ENCODE results near the gene IQCM.
A peak's percentile ranks its signal among the peaks of the same experiment; 100 is the strongest.

The IQCM gene

DNA sequence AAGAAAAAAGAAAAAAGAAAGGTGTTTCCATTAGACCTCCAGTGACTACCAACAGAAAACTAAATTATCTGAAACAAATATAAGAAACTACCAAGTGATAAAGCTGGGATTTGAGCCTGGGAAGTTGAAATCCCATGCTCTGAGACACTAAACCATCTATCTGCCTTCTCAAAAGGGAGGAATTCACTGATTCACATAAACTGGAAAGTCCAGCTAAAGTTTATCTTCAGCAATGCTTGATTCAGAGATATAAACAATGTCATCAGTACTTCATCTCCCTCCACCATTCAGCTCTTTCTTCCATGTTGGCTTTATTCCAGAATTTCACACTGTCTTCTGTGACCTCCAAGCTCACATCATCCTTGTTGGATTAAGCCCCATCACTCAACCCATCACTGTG, 96.3 kb downstream of the IQCM start:
- Histone ChIP-seq H4K91ac (ENCODE audit: low read length) (no peak overlapping the region), H3K14ac (ENCODE audit: low read length in 2 of 2) (no peak overlapping the region), H2BK15ac (ENCODE audit: low read depth, poor library complexity, severe bottlenecking) (no peak overlapping the region), H3K23ac (ENCODE audit: low read length in 2 of 2) (no peak overlapping the region), H3K4ac (ENCODE audit: low read depth in 1 of 2, low read length in 2 of 2) (no peak overlapping the region), H2BK12ac (ENCODE audit: low read length in 2 of 2) (no peak overlapping the region), H4K8ac (ENCODE audit: low read length) (no peak overlapping the region), H2BK5ac (ENCODE audit: low read depth, low read length, poor library complexity, severe bottlenecking) (no peak overlapping the region), H2AFZ (ENCODE audit: low read depth, low read length) (no peak overlapping the region), H3K4me1 (ENCODE audit: control insufficient read depth, insufficient read depth, low read depth, low read length) (peaks cover 5% of the 10 kb centered on the region), H3K27me3 (ENCODE audit: control insufficient read depth in 1 of 2, insufficient read depth in 1 of 2, low read length in 2 of 2) (no peaks in the 10 kb centered on the region), H3K79me1 (replicated peaks; ENCODE audit: low read length, poor library complexity, severe bottlenecking) (no peaks in the 10 kb centered on the region), H3K18ac (ENCODE audit: low read depth in 1 of 2, low read length in 2 of 2) (no peak overlapping the region), H2BK120ac (ENCODE audit: low read depth, low read length) (no peak overlapping the region), H3K9me3 (ENCODE audit: control insufficient read depth, low read length) (no peaks in the 10 kb centered on the region), H3K27ac (ENCODE audit: low read length, poor library complexity, severe bottlenecking) (no peak overlapping the region), H3K9ac (ENCODE audit: low read length) (no peak overlapping the region), H3K36me3 (ENCODE audit: control insufficient read depth in 1 of 2, insufficient read depth in 2 of 2, low read depth in 1 of 2, low read length in 2 of 2) (no peaks in the 10 kb centered on the region), H2AK5ac (ENCODE audit: low read length, severe bottlenecking) (no peak overlapping the region), H3K4me2 (ENCODE audit: low read length, poor library complexity, severe bottlenecking) (no peak overlapping the region), H3K4me3 (ENCODE audit: insufficient read depth in 1 of 2, low read depth in 1 of 2, low read length in 2 of 2) (no peak overlapping the region)
- peak; percentile 6 for DNase-seq

DNA sequence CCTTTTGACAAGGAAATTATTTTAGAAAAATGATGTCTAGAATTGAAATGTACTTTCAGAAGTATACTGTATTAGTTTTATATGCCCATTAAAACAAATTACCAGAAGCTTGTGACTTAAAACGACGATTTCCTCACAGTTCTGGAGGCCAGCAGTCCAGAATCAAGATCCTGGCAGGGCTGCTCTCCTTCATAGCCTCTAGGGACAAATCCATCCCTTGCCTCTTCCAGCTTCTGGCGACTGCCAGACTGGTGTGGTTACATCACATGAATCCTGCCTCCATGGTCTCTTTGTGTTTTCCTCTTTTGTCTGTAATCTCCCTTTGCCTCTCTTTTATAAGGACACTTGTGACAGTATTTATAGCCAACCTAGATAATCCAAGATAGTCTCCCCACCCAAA, 97.1 kb downstream of the IQCM start:
- Histone ChIP-seq H3K4me2 (ENCODE audit: low read length, poor library complexity, severe bottlenecking) (no peak overlapping the region), H2AFZ (ENCODE audit: low read depth, low read length) (no peak overlapping the region), H3K4me1 (ENCODE audit: control insufficient read depth, insufficient read depth, low read depth, low read length) (peaks cover 5% of the 10 kb centered on the region), H3K18ac (ENCODE audit: low read depth in 1 of 2, low read length in 2 of 2) (no peak overlapping the region), H3K14ac (ENCODE audit: low read length in 2 of 2) (no peak overlapping the region), H3K23ac (ENCODE audit: low read length in 2 of 2) (no peak overlapping the region), H3K27me3 (ENCODE audit: control insufficient read depth in 1 of 2, insufficient read depth in 1 of 2, low read length in 2 of 2) (no peaks in the 10 kb centered on the region), H3K4me3 (ENCODE audit: insufficient read depth in 1 of 2, low read depth in 1 of 2, low read length in 2 of 2) (no peak overlapping the region), H2AK5ac (ENCODE audit: low read length, severe bottlenecking) (no peak overlapping the region), H2BK12ac (ENCODE audit: low read length in 2 of 2) (no peak overlapping the region), H2BK5ac (ENCODE audit: low read depth, low read length, poor library complexity, severe bottlenecking) (no peak overlapping the region), H3K9ac (ENCODE audit: low read length) (no peak overlapping the region), H2BK120ac (ENCODE audit: low read depth, low read length) (no peak overlapping the region), H4K8ac (ENCODE audit: low read length) (no peak overlapping the region), H3K9me3 (ENCODE audit: control insufficient read depth, low read length) (no peaks in the 10 kb centered on the region), H3K36me3 (ENCODE audit: control insufficient read depth in 1 of 2, insufficient read depth in 2 of 2, low read depth in 1 of 2, low read length in 2 of 2) (no peaks in the 10 kb centered on the region), H3K79me1 (replicated peaks; ENCODE audit: low read length, poor library complexity, severe bottlenecking) (no peaks in the 10 kb centered on the region), H4K91ac (ENCODE audit: low read length) (no peak overlapping the region), H3K27ac (ENCODE audit: low read length, poor library complexity, severe bottlenecking) (no peak overlapping the region), H3K4ac (ENCODE audit: low read depth in 1 of 2, low read length in 2 of 2) (no peak overlapping the region), H2BK15ac (ENCODE audit: low read depth, poor library complexity, severe bottlenecking) (no peak overlapping the region)
- WGBS: 83% methylated on average over 3 of the region's 3 CpGs
- DNase-seq: no peak

- H3K14ac ChIP-seq (ENCODE audit: low read length in 2 of 2): no peak overlapping the region
- 86% methylated on average over 1 of the region's 1 CpG for WGBS
- no peak overlapping the region for H3K27ac ChIP-seq (ENCODE audit: low read length, poor library complexity, severe bottlenecking)
Measured at GRCh38 chr4:149716728-149717127, 98.9 kb downstream of the IQCM start.

DNA sequence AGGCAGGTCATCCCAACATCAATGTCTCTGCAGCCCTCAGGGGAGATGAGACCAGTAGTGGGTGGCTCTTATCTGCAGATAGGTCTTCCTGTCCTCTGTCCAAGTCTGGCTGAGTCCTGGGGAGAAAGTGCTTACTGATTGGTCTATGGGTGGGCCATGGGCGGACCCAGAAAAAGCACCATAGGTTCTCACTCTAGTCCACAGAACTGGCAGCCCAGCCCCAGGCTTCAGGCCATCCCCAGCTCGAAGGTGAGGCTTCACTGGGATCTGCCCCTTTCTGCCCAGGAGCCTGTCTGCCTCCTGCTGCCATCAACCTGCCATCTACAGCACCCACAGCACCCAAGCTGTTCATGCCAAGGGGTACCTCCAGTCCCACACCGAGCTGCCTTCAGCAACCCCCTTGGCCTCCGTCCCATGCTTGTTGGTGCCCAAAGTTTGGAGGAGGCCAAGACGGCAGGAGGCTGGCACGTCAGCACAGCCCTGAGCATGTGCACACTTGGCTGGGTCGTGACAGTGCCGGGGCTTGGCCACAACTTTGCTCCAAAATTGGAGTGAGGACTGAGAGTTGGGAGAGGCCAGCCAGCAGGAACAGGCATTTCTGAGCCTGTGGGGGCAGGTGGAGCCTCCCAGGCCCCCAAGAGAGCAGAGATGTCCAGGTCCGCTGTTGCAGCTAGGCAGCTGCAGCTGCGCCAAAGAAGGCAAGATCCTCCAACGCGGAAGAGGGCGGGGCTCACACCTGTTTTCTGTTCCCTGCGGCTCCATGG, 99.6 kb downstream of the IQCM start:
- Histone ChIP-seq H2BK15ac (ENCODE audit: low read depth, poor library complexity, severe bottlenecking) (no peak overlapping the region), H2BK120ac (ENCODE audit: low read depth, low read length) (no peak overlapping the region), H3K79me1 (replicated peaks; ENCODE audit: low read length, poor library complexity, severe bottlenecking) (no peaks in the 10 kb centered on the region), H4K8ac (ENCODE audit: low read length) (no peak overlapping the region), H2BK12ac (ENCODE audit: low read length in 2 of 2) (no peak overlapping the region), H3K36me3 (ENCODE audit: control insufficient read depth in 1 of 2, insufficient read depth in 2 of 2, low read depth in 1 of 2, low read length in 2 of 2) (no peaks in the 10 kb centered on the region), H3K4me2 (ENCODE audit: low read length, poor library complexity, severe bottlenecking) (no peak overlapping the region), H2AK5ac (ENCODE audit: low read length, severe bottlenecking) (no peak overlapping the region), H3K4me1 (ENCODE audit: control insufficient read depth, insufficient read depth, low read depth, low read length) (peaks cover 5% of the 10 kb centered on the region), H3K9ac (ENCODE audit: low read length) (no peak overlapping the region), H3K14ac (ENCODE audit: low read length in 2 of 2) (no peak overlapping the region), H3K27me3 (ENCODE audit: control insufficient read depth in 1 of 2, insufficient read depth in 1 of 2, low read length in 2 of 2) (no peaks in the 10 kb centered on the region), H3K4me3 (ENCODE audit: insufficient read depth in 1 of 2, low read depth in 1 of 2, low read length in 2 of 2) (no peak overlapping the region), H3K9me3 (ENCODE audit: control insufficient read depth, low read length) (no peaks in the 10 kb centered on the region), H3K18ac (ENCODE audit: low read depth in 1 of 2, low read length in 2 of 2) (no peak overlapping the region), H3K27ac (ENCODE audit: low read length, poor library complexity, severe bottlenecking) (no peak overlapping the region), H3K23ac (ENCODE audit: low read length in 2 of 2) (no peak overlapping the region), H2BK5ac (ENCODE audit: low read depth, low read length, poor library complexity, severe bottlenecking) (no peak overlapping the region), H3K4ac (ENCODE audit: low read depth in 1 of 2, low read length in 2 of 2) (no peak overlapping the region), H4K91ac (ENCODE audit: low read length) (no peak overlapping the region), H2AFZ (ENCODE audit: low read depth, low read length) (no peak overlapping the region)
- DNase-seq: no peak
- WGBS: 88% methylated on average over 14 of the region's 14 CpGs

More at GRCh38 chr4:149716728-149717127, 98.9 kb downstream of the IQCM start:
- Histone ChIP-seq H2AFZ (ENCODE audit: low read depth, low read length) (no peak overlapping the region), H3K18ac (ENCODE audit: low read depth in 1 of 2, low read length in 2 of 2) (no peak overlapping the region), H3K27me3 (ENCODE audit: control insufficient read depth in 1 of 2, insufficient read depth in 1 of 2, low read length in 2 of 2) (no peaks in the 10 kb centered on the region), H3K36me3 (ENCODE audit: control insufficient read depth in 1 of 2, insufficient read depth in 2 of 2, low read depth in 1 of 2, low read length in 2 of 2) (no peaks in the 10 kb centered on the region), H2BK15ac (ENCODE audit: low read depth, poor library complexity, severe bottlenecking) (no peak overlapping the region), H4K91ac (ENCODE audit: low read length) (no peak overlapping the region), H3K79me1 (replicated peaks; ENCODE audit: low read length, poor library complexity, severe bottlenecking) (no peaks in the 10 kb centered on the region), H3K4me2 (ENCODE audit: low read length, poor library complexity, severe bottlenecking) (no peak overlapping the region), H3K9me3 (ENCODE audit: control insufficient read depth, low read length) (no peaks in the 10 kb centered on the region), H3K4me3 (ENCODE audit: insufficient read depth in 1 of 2, low read depth in 1 of 2, low read length in 2 of 2) (no peak overlapping the region), H3K4me1 (ENCODE audit: control insufficient read depth, insufficient read depth, low read depth, low read length) (peaks cover 5% of the 10 kb centered on the region), H3K9ac (ENCODE audit: low read length) (no peak overlapping the region), H3K23ac (ENCODE audit: low read length in 2 of 2) (no peak overlapping the region), H3K4ac (ENCODE audit: low read depth in 1 of 2, low read length in 2 of 2) (no peak overlapping the region), H2BK12ac (ENCODE audit: low read length in 2 of 2) (no peak overlapping the region), H2AK5ac (ENCODE audit: low read length, severe bottlenecking) (no peak overlapping the region), H2BK120ac (ENCODE audit: low read depth, low read length) (no peak overlapping the region), H4K8ac (ENCODE audit: low read length) (no peak overlapping the region), H2BK5ac (ENCODE audit: low read depth, low read length, poor library complexity, severe bottlenecking) (no peak overlapping the region)
- DNase-seq: no peak
